Peyer's patch (tissue), 4 donors: ENCODE measurements around the gene CRB2.

Experiments used
- CTCF ChIP-seq, 6 experiments: fragments of 450-650 bp in 4 of 6; fragments of 200-600 bp in 2 of 6; sonication (generic) in 1 of 6; IDR thresholded peaks; one replicate each; pipeline ENCODE4 v1.5.1; 2017 to 2019; ENCODE audit warnings: antibody characterized with exemption in 6 of 6, mild to moderate bottlenecking in 3 of 6, moderate library complexity in 1 of 6
- POLR2A ChIP-seq, 2 donors: fragments of 450-650 bp; IDR thresholded peaks; one replicate each; pipeline ENCODE4 v1.5.1; 2017; ENCODE audit warnings: antibody characterized with exemption in 2 of 2, mild to moderate bottlenecking in 2 of 2, moderate library complexity in 2 of 2

GRCh38 chr9:123327697-123328100 is 28.3 kb upstream of the CRB2 start:
- TF ChIP-seq POLR2A (IDR thresholded peaks at IDR 0.05) (no peak), CTCF (IDR thresholded peaks at IDR 0.05) (no peak)
